NCI-H2196 treated with DMSO at 0.1 percent for 48 hours (cell line): Measurements from ENCODE around the gene CX3CR1.

Source experiments
- DNase-seq: peaks from one replicate; lab custom pipeline; 2025; ENCODE audit not compliant: unreplicated experiment; lab: John Stamatoyannopoulos, UW

The CX3CR1 gene

DNA sequence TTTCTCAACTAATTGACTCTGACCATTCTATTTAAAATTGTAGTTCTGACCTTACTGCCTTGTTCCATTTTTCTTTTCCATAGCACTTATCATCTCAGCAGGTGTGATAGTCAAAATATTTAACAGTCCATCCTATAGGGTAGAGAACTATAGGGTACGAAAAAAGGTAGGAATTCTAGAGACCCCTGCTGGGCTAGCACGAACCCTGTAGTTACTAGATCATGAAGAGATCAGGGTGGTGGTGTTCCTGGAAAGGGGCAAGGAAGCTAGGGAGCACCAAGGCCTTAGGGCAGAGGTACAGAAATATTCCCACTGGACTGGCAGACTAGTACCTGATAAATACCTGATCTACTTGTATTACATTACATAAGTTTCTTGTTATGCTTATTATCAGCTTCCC is 55.5 kb downstream of the CX3CR1 start:
- no peak for DNase-seq

DNA sequence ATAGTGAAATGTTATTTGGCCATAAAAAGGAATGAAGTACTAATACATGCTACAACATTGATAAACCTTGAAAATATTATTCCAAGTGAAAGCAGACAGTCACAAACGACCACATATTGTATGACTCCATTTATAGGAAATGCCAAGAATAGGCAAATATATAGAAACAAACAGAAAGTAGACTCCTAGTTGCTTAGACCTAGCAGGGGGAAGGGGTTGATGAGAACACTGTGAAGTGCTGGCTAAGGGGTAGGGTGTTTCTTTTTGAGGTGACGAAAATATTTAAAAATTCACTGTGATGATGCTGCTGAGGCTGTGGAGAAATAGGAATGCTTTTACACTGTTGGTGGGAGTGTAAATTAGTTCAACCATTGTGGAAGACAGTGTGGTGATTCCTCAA is 56.9 kb downstream of the CX3CR1 start:
- DNase-seq, result no peak

DNA sequence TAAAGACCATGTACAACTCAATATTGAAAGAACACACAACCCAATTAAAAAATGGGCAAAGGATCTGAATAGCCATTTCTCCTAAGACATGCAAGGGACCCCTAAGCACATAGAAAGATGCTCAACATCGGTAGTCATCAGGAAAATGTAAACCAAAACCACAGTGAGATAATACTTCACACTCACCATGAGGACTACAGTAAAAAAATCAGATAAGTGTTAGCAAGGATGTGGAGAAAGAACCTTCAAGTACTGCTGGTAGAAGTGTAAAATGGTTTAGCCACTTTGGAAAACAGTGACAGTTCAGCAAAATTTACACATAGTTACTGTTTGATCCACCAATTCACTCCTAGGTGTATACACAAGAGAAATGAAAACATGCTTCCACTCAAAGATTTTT is 57.4 kb downstream of the CX3CR1 start:
- no peak for DNase-seq

DNA sequence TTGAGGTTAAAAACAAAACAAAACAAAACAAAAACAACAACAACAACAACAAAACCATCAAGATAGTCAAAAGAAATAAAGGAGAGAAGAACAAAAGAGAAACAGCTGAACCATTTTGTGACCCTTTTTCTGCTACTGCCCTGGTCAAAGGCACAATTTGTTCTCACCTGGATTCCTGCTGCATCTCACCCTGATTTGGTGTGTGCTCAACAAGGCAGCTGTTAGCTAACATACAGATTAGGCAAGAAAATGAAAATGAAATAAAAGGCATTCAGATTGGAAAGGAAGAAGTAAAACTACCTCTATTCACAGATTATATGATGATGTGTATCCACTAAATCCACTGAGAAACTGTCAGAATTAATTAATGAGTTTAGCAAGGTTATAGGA is 58.7 kb downstream of the CX3CR1 start:
- no peak for DNase-seq

DNA sequence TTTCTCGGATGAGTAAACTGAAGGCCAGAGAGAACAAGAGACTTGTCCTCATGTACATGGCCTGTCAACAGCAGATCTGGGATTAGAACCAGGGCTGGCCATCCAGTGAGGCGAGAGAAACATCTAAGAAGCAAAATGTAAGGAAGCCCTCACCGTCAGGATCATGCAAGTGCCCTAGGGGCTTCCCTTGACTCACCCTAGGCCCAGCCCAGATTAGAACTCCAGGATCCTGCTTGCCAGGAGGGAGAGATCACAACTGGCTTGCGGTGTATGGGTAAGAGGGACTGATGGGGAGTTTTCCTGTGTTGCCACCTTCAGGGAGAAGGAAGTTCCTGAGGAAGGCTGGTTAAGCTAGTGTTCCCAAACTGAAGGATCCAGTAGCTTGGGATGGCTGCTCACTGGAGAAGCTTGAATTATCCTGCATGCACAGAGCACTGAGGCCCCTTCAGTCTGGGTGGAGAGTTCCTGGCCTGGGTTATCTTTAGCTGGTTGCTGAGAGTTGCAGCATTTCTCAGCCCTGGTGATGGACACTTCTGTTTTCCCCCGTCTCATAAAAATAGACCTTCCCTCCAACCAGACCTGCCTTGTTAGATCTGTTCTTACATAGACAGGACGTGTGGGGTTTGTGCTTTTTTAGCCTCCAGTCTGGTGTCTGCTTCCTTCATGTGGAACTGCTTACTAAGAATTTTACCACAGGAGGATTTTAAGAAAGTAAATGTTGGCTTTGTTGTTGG is 59.3 kb downstream of the CX3CR1 start:
- no peak for DNase-seq

DNA sequence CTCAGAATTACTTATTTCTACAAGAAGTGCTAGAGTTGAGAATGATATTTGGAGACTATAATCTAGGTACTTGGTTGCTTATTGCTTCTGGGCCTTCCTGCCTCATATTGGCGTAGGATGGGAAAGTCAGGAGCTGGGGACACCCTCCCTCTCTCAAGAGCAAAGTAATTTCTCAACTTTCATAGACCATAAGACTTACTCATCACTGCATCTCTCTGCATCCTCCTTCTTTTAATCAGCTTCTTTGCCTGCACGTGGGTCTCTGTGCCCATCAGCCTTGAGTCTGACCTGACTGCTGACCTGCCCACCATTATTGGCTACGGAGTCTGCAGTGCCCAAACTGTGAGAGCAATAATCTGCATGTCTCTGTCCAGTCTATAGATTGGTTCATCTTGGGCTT is 60.1 kb downstream of the CX3CR1 start:
- DNase-seq, result no peak

DNA sequence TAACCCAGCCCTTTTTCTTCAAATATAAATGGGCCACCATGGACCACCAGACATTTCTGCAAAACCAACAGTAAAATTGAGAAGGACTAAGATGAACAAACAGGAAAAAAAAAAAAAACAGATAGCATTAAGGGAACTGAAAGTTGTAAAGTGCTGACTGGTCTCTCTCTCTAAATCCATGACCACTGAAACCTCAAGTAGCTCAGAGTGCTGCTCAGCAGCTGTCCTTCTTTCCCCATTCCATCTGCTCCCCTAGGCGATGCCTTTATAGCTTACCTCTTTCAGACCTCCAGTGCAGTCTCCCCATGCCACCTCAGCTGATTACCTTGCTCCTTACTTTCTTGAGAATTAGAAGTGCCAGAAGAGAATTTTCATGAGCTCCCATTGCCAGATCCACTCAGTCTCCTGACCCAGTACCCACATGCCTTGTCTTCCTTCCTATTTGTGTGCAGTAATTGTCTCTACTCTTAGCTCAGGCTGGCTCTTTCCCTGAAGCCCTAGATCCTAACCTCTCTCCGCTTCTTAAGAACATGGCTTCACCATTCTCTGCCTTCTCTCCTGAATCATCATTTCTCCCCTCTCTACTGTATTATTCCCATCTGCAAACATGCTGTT is 63.6 kb downstream of the CX3CR1 start:
- no peak for DNase-seq

DNA sequence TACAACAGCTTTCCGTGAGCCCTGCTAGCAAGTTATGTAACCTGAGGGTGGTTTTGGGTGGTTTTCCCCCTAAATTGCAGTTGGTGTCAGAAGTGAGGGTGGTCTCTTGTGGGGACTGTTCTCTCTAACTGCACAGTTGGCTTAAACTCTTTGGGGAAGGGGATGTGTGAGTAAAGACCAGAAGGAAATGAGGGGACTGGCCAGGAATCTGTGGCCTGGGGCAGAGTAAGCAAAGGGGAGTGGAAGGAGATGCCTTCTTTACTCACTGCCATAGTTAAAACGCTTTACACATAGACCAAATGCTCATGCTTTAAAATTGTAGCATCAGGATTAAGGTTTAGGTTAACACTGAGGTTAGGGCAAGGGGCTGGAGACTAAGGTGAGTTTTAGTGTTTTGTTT is 66.2 kb downstream of the CX3CR1 start:
- DNase-seq, result no peak
